Kidney (tissue), 14 donors: ENCODE results near the gene TSPAN4. TPM values are rescaled to one million over a fixed set of nuclear protein-coding genes. Genes with fewer than 3 reads are reported as not detected.

ENCODE experiments used
- DNase-seq, 5 donors: peaks; one replicate each; pipeline ENCODE4 v3.0.0-alpha.2; 2013 to 2020
- FAIRE-seq: peaks from 2 replicates; lab custom pipeline; 2012; peaks lifted over from hg19 to GRCh38; lab: Jason Lieb, UNC
- H3K27ac ChIP-seq, 2 donors: one replicate each; pipeline ENCODE4 v1.7.0; 2013; ENCODE audit warnings: low read depth in 2 of 2, low read length in 2 of 2, inconsistent platforms in 1 of 2
- H3K27me3 ChIP-seq: one replicate; pipeline ENCODE4 v1.7.1; 2013; ENCODE audit warnings: low read length, inconsistent platforms; ENCODE audit not compliant: control insufficient read depth, insufficient read depth
- H3K36me3 ChIP-seq, 3 donors: one replicate each; pipeline versions ENCODE4 v1.7.0 to v1.7.1; 2013; ENCODE audit warnings: low read length in 3 of 3, control low read depth in 1 of 3, inconsistent platforms in 1 of 3; ENCODE audit not compliant: insufficient read depth in 3 of 3, control insufficient read depth in 2 of 3
- H3K4me1 ChIP-seq, 3 donors: one replicate each; pipeline versions ENCODE4 v1.7.0 to v1.7.1; 2013; ENCODE audit warnings: low read length in 3 of 3, inconsistent platforms in 1 of 3, low read depth in 1 of 3; ENCODE audit not compliant: control insufficient read depth in 2 of 3, insufficient read depth in 2 of 3
- H3K4me3 ChIP-seq, 3 donors: one replicate each; pipeline versions ENCODE4 v1.7.0 to v1.8.1; 2013; ENCODE audit warnings: low read length in 3 of 3, control low read depth in 1 of 3, inconsistent platforms in 1 of 3
- H3K9ac ChIP-seq, 3 donors: one replicate each; pipeline versions ENCODE4 v1.7.0 to v1.7.1; 2013; ENCODE audit warnings: low read length in 3 of 3, control low read depth in 1 of 3, inconsistent platforms in 1 of 3
- H3K9me3 ChIP-seq, 3 donors: one replicate each; pipeline versions ENCODE4 v1.7.0 to v1.7.1; 2013; ENCODE audit warnings: low read length in 3 of 3, control low read depth in 1 of 3, inconsistent platforms in 1 of 3; ENCODE audit not compliant: control insufficient read depth in 2 of 3, insufficient read depth in 1 of 3
- intact Hi-C: fragments of 100-400 bp; cut with DNase I; formaldehyde crosslinking; loops from one replicate; pipeline ENCODE4 v1.11.1; 2022
- polyA plus RNA-seq: library from polyadenylated mRNA; stranded (reverse); fragments of 350-450 nt; fragmentation: Illumina TruSeq; extraction: RNeasy Lipid Tissue Mini Kit (QIAGEN cat#74804); gene quantifications from one replicate; pipeline ENCODE4 v1.2.3, GENCODE V29; 2014; ENCODE audit warnings: low read depth, low replicate concordance; ENCODE audit not compliant: insufficient read depth
- total RNA-seq: library from RNA; stranded (reverse); fragmentation: NEBNext Ultra II Directional; extraction: Animal tissue kit (Norgen Biotek cat#: 25700); gene quantifications from one replicate; pipeline ENCODE4 v1.2.1, GENCODE V29; 2021
- TF ChIP-seq, protein P1 (sequence below): IDR thresholded peaks from 3 replicates; pipeline ENCODE4 v1.5.1; 2012; ENCODE audit warnings: mild to moderate bottlenecking, moderate library complexity, borderline replicate concordance; ENCODE audit not compliant: insufficient read depth; ENCODE audit errors: extremely low read depth
- donor health status: control.
- donor health status: control.
- donor health status: control.
- donor health status: control.
- donor health status: control.
- donor health status: DM: yes; HTN: yes; CAD: no.
- donor health status: Normal renal cell carcinoma (clear cell type).

Gene TSPAN4
- total and polyA plus RNA-seq, 2 donors from 2014 or later, result 81.2 to 104 TPM

DNA sequence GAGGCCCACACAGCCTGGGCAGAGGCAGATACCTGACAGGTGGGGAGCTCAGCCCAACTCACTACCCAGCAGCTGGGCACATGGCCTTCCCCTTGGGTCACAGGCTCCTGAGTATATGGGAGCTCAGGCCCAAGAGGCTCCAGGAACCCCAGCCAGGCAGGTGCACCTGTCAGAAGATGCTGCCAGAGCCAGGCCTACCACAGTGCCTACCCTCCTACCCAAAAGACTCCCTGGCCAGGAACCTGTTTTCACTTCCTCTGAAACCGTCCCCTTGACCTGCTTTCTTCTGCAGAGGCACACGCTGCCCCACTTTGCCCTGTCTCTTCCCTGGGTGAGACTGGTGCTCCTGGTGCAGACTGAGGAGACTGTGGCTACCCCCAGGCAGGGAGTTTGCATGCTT, 65.0 kb downstream of the TSPAN4 start:
- peaks cover 0 to 8% (median 0%) of the 10 kb centered on the region in 3 donors for H3K4me1 ChIP-seq
- H3K9me3 ChIP-seq, result no peaks in the 10 kb centered on the region
- no peaks in the 10 kb centered on the region for H3K27me3 ChIP-seq
- H3K36me3 ChIP-seq, result peaks cover 0 to 14% (median 10%) of the 10 kb centered on the region in 3 donors
- no peak for FAIRE-seq
- no peak overlapping the region for H3K27ac ChIP-seq
- H3K4me3 ChIP-seq, result no peak overlapping the region
- intact Hi-C loops, result no loop called here
- TF ChIP-seq, protein P1, sequence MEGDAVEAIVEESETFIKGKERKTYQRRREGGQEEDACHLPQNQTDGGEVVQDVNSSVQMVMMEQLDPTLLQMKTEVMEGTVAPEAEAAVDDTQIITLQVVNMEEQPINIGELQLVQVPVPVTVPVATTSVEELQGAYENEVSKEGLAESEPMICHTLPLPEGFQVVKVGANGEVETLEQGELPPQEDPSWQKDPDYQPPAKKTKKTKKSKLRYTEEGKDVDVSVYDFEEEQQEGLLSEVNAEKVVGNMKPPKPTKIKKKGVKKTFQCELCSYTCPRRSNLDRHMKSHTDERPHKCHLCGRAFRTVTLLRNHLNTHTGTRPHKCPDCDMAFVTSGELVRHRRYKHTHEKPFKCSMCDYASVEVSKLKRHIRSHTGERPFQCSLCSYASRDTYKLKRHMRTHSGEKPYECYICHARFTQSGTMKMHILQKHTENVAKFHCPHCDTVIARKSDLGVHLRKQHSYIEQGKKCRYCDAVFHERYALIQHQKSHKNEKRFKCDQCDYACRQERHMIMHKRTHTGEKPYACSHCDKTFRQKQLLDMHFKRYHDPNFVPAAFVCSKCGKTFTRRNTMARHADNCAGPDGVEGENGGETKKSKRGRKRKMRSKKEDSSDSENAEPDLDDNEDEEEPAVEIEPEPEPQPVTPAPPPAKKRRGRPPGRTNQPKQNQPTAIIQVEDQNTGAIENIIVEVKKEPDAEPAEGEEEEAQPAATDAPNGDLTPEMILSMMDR, result no peak
- no peak for DNase-seq
- H3K9ac ChIP-seq, result no peak overlapping the region

DNA sequence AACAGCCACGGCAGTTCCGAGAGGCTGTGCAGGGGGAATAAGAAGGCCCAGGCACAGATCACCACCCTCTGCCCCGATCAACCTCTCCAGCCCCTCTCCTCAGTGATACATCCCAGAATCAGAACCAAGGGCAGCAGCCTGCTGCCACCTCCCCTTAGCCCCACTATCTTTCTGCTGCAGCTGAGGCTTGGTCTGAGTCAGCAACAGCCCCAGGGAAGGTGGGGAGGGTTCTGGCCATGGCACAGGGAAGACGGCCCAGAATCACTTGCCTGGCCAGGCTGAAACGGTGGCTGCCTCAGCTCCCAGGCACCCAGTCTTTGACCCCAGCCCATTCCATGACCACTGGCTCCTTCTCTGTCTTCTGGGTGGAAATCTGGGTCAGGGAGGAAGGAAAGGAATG, 65.6 kb downstream of the TSPAN4 start:
- no peaks in the 10 kb centered on the region for H3K9me3 ChIP-seq
- no peak overlapping the region for H3K27ac ChIP-seq
- no peaks in the 10 kb centered on the region for H3K27me3 ChIP-seq
- H3K4me1 ChIP-seq, result peaks cover 0 to 8% (median 0%) of the 10 kb centered on the region in 3 donors
- H3K9ac ChIP-seq, result no peak overlapping the region
- FAIRE-seq (no peak), DNase-seq (no peak)
- H3K4me3 ChIP-seq, result no peak overlapping the region
- TF ChIP-seq, protein P1, result no peak
- intact Hi-C loops, result no loop called here
- H3K36me3 ChIP-seq, result peaks cover 0 to 8% (median 5%) of the 10 kb centered on the region in 3 donors

DNA sequence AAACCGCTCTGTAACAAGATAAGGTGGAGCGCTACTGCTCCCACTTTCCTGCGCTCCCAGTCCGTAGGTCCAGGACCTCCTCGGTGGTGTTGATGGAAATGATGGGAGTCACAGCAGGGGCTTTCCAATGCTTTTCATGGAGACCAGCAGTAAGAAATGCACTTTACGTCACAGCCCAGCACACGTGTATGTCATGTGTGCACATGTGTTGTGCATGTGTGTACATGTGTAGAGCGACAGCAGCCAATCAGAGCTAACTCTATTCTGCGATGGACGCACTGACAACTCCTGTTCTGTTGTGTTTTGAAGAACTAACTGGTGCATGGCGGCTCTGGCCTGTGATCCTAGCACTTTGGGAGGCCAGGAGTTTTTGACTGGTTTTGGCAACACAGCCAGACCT, 66.8 kb downstream of the TSPAN4 start:
- Histone ChIP-seq H3K4me1 (peaks cover 0 to 8% (median 0%) of the 10 kb centered on the region in 3 donors), H3K27me3 (no peaks in the 10 kb centered on the region), H3K27ac (no peak overlapping the region), H3K9ac (no peak overlapping the region), H3K36me3 (peaks cover 0 to under 1% (median 0%) of the 10 kb centered on the region in 3 donors), H3K9me3 (no peaks in the 10 kb centered on the region), H3K4me3 (no peak overlapping the region)
- intact Hi-C loops, result no loop called here
- FAIRE-seq, result no peak
- TF ChIP-seq, protein P1, result no peak
- DNase-seq, result no peak
